ENCODE data around the gene ELMO3.

Gene ELMO3

GRCh38 chr16:67163164-67163998 is 35.5 kb upstream of the ELMO3 start:
- DNase-seq (ENCODE audit: low read depth in 2 of 2) = no peak

DNA sequence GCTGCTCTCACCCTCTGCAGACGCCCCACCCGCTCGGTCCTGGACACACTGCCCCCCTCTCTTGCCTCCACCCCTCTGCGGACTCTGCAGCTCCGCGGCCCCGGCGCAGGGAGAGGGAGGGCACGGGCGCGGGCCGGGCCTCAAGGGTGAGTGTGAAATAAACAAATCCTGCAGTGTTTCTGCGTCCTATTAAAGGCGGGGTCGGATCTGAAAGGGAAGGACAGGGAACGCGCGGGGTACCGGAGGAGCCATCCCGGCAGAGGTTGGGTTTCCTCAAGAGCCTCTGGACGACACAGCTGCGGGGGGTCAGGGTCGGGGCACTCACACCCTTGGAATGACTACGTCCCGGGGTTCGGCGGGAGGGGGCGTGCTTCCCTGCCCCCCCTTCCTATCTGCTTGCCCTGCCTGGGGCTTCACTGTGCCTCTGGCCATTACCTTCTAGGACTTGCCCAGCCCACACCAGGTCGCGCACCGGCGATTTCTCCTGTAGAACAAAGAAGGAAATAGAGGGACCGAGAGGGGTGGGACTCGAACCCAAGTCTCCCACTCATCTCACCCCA is 34.9 kb upstream of the ELMO3 start:
- DNase-seq (ENCODE audit: low read depth in 2 of 2) = no peak

- no peak for DNase-seq (ENCODE audit: low read depth in 2 of 2)
Observed at GRCh38 chr16:67164599-67165061, 34.3 kb upstream of the ELMO3 start, which contains the start of gene HSF4. Gene HSF4 (plus strand): TSS chr16:67164745. CDS start chr16:67164812, 67 bp downstream.

DNA sequence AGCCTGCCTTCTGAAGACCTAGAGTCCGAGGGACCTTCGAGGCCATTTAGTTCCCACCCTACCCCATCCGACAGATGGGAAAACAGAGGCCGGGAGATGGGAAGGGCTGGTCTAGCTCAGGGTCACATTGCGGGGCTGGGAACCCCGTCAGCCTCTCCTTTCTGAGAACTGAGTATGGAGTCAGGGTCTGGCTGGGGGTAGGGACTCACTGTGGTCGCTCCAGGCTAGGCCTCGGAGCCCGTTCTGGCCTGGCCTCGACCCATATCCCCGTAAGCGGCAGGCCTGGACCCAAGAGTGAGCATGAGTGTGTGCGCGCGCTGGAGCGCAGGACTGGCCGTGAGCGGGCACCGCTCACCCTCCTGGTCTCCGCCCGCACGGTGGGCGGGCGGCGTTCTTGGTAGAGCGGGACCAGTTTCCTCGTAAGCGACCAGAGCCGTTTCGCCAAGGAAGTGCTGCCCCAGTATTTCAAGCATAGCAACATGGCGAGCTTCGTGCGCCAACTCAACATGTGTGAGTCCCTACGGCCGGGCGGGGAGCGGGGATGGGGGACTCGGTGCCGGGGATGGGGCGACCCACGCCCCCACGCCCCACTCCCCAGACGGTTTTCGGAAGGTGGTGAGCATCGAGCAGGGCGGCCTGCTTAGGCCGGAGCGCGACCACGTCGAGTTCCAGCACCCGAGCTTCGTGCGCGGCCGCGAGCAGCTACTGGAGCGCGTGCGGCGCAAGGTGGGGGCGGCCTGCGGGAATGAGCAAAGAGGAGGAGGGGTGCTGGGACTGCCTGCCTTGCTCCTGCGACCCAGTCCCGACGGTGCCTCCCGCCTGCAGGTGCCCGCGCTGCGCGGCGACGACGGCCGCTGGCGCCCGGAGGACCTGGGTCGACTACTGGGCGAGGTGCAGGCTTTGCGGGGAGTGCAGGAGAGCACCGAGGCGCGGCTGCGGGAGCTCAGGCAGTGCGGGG is 33.5 kb upstream of the ELMO3 start:
- no peak for DNase-seq (ENCODE audit: low read depth in 2 of 2)

DNA sequence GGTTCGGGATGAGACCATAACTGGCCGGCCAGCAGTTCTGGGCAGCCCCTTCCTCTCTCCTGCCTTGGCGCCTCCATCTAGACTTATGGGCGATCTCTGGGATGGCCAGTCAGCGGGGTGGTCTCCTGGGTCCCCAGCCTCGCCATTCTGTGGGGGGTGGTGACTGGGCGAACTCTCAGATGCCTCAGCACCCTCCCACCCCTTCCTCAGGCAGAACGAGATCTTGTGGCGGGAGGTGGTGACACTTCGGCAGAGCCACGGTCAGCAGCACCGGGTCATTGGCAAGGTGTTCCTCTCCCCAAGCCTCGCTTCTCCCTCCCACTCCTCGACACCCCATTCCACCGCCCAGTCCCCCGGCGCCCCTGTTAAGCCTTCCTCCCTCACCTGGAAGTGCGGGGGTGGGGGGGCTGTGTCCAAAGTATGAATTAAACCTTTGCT is 32.8 kb upstream of the ELMO3 start:
- DNase-seq (ENCODE audit: low read depth in 2 of 2) = no peak

DNA sequence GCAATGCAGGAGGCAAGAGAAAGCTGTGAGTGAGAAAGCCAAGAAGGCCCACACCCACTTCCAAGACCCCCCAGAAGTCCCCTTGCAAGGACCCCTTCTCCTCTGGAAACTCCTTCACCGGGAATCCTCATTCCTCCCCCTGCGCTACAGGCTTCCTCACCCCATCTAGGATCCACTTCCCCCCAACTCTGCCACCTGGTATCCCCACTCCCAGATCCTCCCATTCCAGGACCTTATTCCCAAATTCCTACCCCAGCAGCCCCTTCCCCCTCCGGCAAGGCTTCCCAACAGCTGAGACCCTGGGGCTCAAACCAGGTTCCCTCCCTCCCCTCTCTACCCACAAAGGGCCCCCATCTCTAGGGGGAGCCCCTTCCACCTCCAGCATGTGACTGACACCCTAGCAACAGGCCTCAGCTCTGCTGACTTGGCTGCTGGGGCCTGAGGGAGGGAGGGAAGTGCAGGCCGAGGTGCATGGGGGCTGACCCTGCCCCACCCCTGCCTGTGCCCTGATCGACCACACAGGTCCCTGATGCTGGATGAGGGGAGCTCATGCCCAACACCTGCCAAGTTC is 32.2 kb upstream of the ELMO3 start:
- no peak for DNase-seq (ENCODE audit: low read depth in 2 of 2)

DNA sequence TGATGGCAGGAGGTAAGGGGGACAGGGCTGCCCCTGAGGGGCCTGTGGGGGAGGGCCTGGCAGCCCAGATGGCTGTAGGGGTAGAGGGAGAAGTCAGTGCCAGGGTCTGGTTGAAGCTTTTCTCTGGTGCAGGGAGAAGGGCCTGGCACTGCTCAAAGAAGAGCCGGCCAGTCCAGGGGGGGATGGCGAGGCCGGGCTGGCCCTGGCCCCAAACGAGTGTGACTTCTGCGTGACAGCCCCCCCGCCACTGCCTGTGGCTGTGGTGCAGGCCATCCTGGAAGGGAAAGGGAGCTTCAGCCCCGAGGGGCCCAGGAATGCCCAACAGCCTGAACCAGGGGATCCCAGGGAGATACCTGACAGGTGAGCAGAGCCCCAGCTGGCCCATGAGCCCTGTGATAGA is 31.3 kb upstream of the ELMO3 start:
- no peak for DNase-seq (ENCODE audit: low read depth in 2 of 2)

- no peak for DNase-seq (ENCODE audit: low read depth in 2 of 2)
Observed at GRCh38 chr16:67169011-67169451, 29.9 kb upstream of the ELMO3 start.

DNA sequence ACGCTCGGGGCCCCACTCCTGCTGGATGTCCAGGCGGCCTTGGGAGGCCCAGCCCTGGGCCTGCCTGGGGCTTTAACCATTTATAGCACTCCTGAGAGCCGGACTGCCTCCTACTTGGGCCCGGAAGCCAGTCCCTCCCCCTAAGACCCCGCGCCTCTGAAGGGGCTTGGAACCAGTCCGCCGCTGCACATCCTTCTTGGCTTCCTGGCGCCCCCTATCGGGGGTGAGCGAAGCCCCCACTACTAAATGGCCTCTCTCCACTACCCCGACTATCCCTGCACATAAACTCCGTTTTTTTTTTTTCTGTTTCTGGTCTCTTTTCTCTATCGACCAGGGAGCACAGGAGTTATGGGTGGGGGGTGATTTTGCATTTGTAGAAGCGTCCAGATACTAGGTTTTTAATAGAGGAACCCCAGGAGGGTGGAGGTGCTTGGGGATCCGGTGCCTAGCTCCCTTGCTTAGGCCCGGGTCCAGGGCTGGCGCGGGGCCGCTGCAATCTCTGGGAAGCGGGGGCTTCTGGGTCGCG is 29.2 kb upstream of the ELMO3 start:
- DNase-seq (ENCODE audit: low read depth in 2 of 2) = no peak

DNA sequence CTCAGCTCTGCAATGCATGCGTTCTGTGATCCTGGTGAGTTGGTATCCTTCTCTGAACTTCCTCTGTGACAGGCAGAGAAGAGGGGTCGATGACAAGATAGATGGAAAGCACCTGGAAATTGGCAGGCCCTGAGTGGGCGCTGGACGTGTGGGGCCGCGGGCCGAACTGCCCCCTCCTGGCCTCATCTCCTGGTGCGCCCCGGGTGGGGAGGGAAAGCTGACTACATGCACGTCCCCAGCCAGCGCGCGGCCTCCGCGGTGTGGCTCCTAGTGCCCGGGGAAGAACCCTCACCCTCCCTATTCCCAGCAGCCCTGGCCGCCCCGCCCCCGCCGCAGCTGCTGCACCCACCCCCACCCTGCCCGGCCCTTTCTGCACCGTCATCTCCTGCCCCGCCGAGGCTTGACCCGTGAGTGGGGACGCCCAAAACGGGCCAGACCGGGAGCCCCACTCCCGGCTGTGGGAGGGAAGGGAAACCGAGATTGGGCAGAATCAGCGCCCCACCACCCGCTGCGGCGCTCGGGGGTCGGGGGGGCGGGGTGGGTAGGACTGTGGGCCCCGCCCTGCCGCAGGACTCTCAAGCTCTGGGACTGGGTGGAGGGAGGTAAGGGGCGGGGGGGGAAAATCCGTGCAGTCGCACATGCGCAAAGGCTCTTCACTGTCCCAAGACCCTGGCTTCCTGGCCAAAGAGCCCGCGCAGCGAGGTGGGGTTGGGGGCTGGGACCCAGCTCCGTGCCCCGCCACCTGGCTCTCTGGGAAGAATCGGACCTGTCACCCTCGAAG is 28.6 kb upstream of the ELMO3 start, which contains the start of gene NOL3:
Gene NOL3, plus strand, starts transcription at position 371 of the 781 bp plus-strand sequence.
- DNase-seq (ENCODE audit: low read depth in 2 of 2) = no peak

DNA sequence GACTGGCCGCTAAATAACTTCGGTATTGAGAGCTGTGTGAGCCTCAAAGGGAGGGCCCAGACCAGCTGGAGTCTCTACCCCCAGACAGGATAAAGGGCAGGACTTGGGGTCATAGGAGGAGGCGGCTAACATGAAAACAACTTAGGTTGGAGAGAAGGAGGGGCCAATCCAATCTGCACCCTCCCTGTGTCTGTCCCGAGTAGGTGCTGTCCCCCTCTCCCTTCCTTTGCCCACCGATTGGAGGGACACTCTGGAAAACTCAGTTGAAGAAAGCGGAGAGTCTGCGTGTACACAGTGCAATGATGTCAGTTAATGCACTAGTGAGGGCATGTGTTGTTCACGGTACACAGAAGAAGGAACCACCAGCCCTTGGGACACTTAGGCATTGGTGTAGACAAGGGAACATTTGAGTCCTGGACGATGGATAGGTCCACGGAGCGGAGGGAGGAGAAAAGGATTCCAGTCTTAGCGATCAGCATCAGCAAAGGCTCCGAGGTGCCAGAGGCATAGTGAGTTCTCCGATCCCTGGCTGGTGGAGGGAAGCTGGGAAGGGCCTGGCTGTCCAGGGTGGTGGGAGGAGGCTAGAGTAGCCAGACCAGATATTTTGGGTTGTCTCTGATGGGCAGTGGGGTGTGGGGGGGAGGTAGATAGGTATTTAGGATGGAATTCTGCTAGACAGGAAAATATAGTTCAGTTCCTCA is 27.8 kb upstream of the ELMO3 start:
- DNase-seq (ENCODE audit: low read depth in 2 of 2) = no peak

DNA sequence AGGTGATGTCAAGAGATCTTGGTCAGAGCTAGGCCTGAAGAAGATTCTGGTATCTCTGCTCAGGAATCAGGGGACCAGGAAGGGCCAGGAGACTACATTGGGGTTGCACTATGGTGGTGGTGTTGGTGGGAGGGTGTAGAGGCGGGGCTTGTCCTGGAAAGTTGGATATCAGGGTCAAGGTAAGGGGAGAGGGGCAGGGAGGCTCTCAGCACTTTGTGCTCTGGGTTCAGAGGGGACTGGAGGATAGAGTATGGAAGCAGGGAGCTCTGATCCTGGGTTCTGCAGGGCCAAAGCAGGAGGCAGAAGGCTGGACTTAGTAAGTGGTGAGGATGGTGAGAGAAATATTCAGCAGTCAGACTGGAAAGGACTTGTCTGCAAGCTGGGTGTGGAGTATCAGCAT is 25.6 kb upstream of the ELMO3 start:
- DNase-seq (ENCODE audit: low read depth in 2 of 2) = no peak

DNA sequence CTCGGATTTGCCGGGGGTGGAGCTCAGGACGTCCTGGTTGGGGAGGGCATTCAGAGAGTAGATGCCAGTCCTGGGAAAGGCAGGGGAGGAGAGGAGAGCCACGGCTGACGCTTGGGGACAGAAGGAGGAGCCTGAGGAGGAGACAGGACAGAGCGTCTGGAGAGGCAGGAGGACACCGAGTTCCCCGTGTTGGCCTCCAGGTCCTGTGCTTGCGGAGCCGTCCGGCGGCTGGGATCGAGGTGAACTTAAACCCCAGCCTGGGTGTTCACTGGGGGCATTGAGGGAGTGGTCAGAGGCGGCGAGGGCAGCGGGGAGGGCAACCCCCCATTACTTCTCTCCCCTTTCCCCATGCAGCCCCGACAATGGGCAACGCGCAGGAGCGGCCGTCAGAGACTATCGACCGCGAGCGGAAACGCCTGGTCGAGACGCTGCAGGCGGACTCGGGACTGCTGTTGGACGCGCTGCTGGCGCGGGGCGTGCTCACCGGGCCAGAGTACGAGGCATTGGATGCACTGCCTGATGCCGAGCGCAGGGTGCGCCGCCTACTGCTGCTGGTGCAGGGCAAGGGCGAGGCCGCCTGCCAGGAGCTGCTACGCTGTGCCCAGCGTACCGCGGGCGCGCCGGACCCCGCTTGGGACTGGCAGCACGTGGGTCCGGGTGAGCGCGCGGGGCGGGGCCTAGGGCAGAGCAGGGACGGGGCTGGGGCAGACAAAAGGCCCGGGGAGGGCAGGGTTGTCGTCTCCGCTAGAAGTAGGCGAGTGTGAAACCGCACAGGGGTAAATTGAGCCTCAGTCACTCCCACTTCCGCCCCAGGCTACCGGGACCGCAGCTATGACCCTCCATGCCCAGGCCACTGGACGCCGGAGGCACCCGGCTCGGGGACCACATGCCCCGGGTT is 24.9 kb upstream of the ELMO3 start:
- no peak for DNase-seq (ENCODE audit: low read depth in 2 of 2)

DNA sequence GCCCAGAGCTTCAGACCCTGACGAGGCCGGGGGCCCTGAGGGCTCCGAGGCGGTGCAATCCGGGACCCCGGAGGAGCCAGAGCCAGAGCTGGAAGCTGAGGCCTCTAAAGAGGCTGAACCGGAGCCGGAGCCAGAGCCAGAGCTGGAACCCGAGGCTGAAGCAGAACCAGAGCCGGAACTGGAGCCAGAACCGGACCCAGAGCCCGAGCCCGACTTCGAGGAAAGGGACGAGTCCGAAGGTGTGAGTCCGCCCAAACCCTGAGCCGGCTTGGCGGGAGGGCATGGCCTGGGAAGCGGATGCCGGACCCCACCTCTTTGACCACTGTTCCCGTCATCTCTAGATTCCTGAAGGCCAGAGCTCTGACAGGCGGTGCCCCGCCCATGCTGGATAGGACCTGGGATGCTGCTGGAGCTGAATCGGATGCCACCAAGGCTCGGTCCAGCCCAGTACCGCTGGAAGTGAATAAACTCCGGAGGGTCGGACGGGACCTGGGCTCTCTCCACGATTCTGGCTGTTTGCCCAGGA is 24.2 kb upstream of the ELMO3 start:
- no peak for DNase-seq (ENCODE audit: low read depth in 2 of 2)

DNA sequence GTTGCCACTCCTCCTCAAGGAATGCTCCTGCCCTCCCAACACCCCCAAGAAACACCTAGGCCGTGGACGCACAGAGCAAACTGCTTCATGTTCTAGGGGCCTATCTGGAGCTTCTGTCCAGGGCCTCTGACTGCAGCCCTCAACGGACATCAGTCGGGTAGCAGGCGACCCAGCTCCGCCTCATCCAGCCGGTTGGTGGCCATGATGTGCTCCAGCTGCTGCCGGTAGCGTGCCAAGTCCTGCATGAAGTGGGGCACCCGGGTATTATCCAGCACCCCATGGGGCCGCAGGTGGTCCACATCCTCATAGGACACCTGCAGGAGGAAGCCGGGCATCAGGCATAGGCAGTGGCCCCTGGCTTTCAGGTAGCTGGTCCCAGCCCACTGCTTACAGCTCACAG is 22.3 kb upstream of the ELMO3 start:
- DNase-seq (ENCODE audit: low read depth in 2 of 2) = no peak

DNA sequence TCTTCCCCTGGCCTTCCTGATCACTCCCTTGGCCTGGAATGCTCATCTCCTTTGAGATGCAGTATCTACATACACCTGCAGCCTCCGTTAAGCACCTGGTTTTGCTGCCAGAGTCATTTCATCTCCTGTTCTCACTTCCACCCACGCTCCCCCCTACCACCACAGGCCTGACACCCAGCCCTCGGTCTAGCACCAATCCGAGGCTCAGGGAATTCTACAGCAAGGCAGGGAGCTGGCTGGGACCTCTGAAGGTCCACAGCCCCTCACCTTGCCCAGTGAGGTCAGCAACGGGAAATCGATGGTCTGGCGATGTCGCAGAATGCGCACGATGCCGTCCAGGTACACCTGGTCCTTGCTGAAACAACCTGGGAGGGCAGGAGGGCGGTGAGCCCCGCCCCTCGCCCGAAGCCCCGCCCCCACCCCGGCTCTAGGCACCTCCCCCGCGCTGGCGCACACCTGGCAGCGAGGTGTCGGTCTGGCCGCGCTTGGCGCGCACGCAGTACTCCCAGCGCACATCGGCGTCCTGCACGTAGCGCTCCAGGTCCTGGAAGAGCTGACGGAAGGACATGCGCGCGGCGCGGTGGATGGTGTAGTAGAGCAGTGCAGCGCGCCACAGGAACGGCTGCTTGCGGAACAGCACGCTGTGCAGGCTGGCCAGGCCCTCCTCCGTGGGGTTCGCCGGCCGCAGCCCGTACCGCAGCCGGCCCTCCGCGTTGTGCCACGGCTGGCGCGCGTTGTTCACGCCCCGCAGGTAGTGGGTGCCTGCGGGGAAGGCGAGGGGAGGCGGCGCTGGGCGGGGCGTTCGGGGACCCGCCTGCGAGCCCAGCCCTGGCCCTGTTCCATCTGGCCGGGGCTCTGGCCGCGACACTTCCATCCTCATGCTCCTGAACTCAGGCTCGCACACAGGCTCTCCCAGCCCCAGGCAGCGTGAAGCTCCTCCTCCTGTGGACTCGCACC is 20.9 kb upstream of the ELMO3 start:
- no peak for DNase-seq (ENCODE audit: low read depth in 2 of 2)

- no peak for DNase-seq (ENCODE audit: low read depth in 2 of 2)
Observed at GRCh38 chr16:67179421-67180080, 19.4 kb upstream of the ELMO3 start.
